ENCODE results near the gene MMP20.

DNA sequence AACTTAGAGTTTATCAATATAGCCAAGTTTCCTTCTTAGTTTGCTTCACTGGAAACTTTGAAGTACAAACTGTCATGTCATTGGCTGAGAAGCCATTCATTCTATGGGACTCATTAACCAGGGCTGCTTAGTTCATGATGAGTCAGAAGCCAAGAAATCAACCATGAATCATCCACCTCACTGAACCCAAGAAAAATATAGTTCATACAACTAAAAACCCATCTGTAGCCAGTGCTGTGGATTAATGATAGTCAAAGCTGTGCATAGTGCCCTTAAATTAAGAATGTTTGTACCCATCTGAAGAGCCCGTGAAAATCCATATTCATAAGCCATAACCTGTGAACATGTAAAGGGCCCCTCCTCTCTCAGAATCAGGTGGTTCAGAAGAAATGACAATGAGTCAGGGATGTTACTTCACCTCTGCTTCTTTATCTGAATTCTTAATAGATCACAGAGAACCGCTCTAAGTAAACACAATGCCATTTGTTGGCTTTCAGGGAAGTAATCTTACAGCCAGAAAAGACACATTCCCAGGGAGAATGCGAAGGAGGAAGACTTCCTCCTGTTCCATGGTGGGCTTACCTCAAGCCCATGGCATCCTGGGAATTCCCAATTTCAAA is 25.4 kb downstream of the MMP20 start:
- no peak for TF ChIP-seq CTCF (IDR thresholded peaks at IDR 0.05)
- no peak for TF ChIP-seq POLR2A (IDR thresholded peaks at IDR 0.05)
